ENCODE data around the gene GSTT2.

DNA sequence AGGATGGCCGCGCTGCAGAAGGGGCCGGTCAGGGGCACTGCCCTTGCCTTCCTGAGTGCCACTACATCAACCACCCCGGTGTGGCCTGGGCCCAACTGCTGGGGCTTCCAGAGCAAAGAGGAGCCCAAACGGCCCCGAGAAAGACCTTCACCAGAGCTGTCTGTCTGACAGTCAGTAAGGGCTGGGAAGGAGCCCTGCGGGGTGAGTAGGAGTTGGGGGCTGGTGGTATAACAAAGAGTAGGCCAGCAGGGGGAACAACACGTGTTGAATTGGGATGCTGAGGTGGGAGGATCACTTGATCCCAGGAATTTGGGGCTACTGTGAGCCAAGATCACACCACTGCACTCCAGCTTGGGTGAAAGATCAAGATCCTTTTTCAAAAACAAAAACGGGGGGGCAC, 21.4 kb downstream of the GSTT2 start:
- no peak for TF ChIP-seq CTCF (IDR thresholded peaks at IDR 0.05; ENCODE audit: insufficient read depth, low read depth, low read length)
- TF ChIP-seq EZH2 (IDR thresholded peaks at IDR 0.05; ENCODE audit: insufficient read depth, low read length): no peak

Measured in astrocyte (in vitro differentiated cells and primary cell).